Activated T-cell treated with anti-CD3 and anti-CD28 coated beads, Interleukin-2, amount 50 U/mL, for 72 hours (primary cell): ENCODE data around the gene GMNN. TPM values are rescaled to one million over a fixed set of nuclear protein-coding genes. Genes with fewer than 3 reads are reported as not detected.
A peak's percentile ranks its signal among the peaks of the same experiment; 100 is the strongest.
"Not testable (repeated sequence)": the region's sequence is repeated elsewhere in the genome, so short reads cannot be mapped to it uniquely, and the experiment has no call there.

ENCODE experiments used
- ATAC-seq, 2 donors: fragments of 150-1000 bp; cut with Tn5 transposase; replicated peaks in 1 of 2; 2 replicates each; pipeline ENCODE4 v1.10.0; 2021; ENCODE audit warnings: moderate library complexity in 2 of 2, mild to moderate bottlenecking in 1 of 2
- DNase-seq, 2 donors: peaks; one replicate each; pipeline ENCODE4 v3.0.0; 2021 to 2022; ENCODE audit warnings: mixed read lengths in 1 of 2
- H3K27ac Mint-ChIP-seq: one replicate; pipeline ENCODE4 v1.8.0; 2022; ENCODE audit warnings: mild to moderate bottlenecking, moderate library complexity, mixed read lengths
- H3K27me3 Mint-ChIP-seq: one replicate; pipeline ENCODE4 v1.8.0; 2022; ENCODE audit warnings: low read depth, mixed read lengths
- H3K36me3 Mint-ChIP-seq, 2 donors: one replicate each; pipeline ENCODE4 v1.8.0; 2022; ENCODE audit warnings: mixed read lengths in 2 of 2, mild to moderate bottlenecking in 1 of 2; ENCODE audit not compliant: insufficient read depth in 2 of 2
- H3K4me1 Mint-ChIP-seq: one replicate; pipeline ENCODE4 v1.8.0; 2022; ENCODE audit warnings: low read depth, mixed read lengths
- H3K4me3 Mint-ChIP-seq, 2 donors: one replicate each; pipeline ENCODE4 v1.8.0; 2022; ENCODE audit warnings: mild to moderate bottlenecking in 2 of 2, mixed read lengths in 2 of 2, moderate library complexity in 2 of 2
- H3K9me3 Mint-ChIP-seq, 2 donors: one replicate each; pipeline ENCODE4 v1.8.0; 2022; ENCODE audit warnings: mixed read lengths in 2 of 2
- total RNA-seq, 2 donors: library from RNA; stranded (reverse); gene quantifications; one replicate each; pipeline ENCODE4 v1.2.3, GENCODE V29; 2022

GMNN gene
- total RNA-seq, 2 donors from 2014 or later, result 50.8 to 58.5 TPM

GRCh38 chr6:24750878-24751277, 23.9 kb upstream of the GMNN start:
- not testable (repeated sequence) for DNase-seq

DNA sequence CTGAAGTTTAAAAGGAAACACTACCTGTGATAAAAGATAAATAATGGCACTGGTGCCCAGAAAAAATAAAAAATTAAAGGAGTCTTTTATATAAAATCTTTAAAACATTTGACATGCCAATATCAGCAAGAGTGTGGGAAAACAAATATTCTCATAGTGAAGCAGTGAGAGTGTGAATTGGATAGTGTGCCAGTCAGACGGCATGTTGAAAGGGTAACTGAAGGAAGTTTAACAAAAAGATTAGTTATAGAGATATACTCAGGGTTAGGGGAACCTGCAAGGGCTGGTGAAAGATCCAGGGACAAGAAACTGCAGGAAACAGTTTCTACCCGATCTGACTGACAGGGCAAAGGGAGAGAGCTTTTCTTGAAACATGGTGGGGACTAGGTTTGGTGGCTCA, 22.2 kb upstream of the GMNN start:
- DNase-seq, result no peak
- H3K4me1 Mint-ChIP-seq, result peaks cover 5% of the 10 kb centered on the region
- H3K9me3 Mint-ChIP-seq, result peaks cover 0 to 8% of the 10 kb centered on the region in 2 donors
- H3K36me3 Mint-ChIP-seq, result peaks cover 6 to 8% of the 10 kb centered on the region in 2 donors
- ATAC-seq, result no peak
- H3K4me3 Mint-ChIP-seq, result no peak overlapping the region
- peaks cover 9% of the 10 kb centered on the region for H3K27me3 Mint-ChIP-seq
- no peak overlapping the region for H3K27ac Mint-ChIP-seq

More at GRCh38 chr6:24750878-24751277, 23.9 kb upstream of the GMNN start:
- H3K36me3 Mint-ChIP-seq, H3K27ac Mint-ChIP-seq, H3K27me3 Mint-ChIP-seq, H3K4me3 Mint-ChIP-seq, ATAC-seq, H3K4me1 Mint-ChIP-seq, H3K9me3 Mint-ChIP-seq: not testable (repeated sequence)

GRCh38 chr6:24752917-24753492, 21.7 kb upstream of the GMNN start:
- ATAC-seq, result no peak
- peaks cover 9% of the 10 kb centered on the region for H3K27me3 Mint-ChIP-seq
- H3K27ac Mint-ChIP-seq, result no peak overlapping the region
- DNase-seq, result no peak
- peaks cover 5% of the 10 kb centered on the region for H3K4me1 Mint-ChIP-seq
- peaks cover 6 to 8% of the 10 kb centered on the region in 2 donors for H3K36me3 Mint-ChIP-seq
- peaks cover 0 to 8% of the 10 kb centered on the region in 2 donors for H3K9me3 Mint-ChIP-seq
- no peak overlapping the region for H3K4me3 Mint-ChIP-seq

- H3K36me3 Mint-ChIP-seq, result peaks cover 6 to 8% of the 10 kb centered on the region in 2 donors
- peaks cover 5% of the 10 kb centered on the region for H3K4me1 Mint-ChIP-seq
- peaks cover 9% of the 10 kb centered on the region for H3K27me3 Mint-ChIP-seq
- H3K27ac Mint-ChIP-seq, result no peak overlapping the region
- no peak for ATAC-seq
- no peak for DNase-seq
- H3K9me3 Mint-ChIP-seq, result peaks cover 0 to 8% of the 10 kb centered on the region in 2 donors
- no peak overlapping the region for H3K4me3 Mint-ChIP-seq
These were observed 21.2 kb upstream of the GMNN start for GRCh38 chr6:24753545-24753944.

DNA sequence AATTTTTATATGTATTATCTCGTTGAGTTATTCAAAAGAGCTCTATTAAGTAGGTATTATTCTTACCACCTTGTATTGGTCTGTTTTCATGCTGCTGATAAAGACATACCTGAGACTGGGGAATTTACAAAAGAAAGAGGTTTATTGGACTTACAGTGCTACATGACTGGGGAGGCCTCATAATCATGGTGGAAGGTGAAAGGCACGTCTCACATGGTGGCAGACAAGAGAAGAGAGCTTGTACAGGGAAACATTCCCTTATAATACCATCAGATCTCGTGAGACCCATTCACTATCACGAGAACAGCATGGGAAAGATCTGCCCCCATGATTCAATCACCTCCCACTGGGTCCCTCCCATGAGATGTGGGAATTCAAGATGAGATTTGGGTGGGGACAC, 20.4 kb upstream of the GMNN start:
- not testable (repeated sequence) for H3K36me3 Mint-ChIP-seq, H3K4me1 Mint-ChIP-seq, H3K4me3 Mint-ChIP-seq, H3K27me3 Mint-ChIP-seq, DNase-seq, H3K27ac Mint-ChIP-seq, ATAC-seq, H3K9me3 Mint-ChIP-seq

- peaks cover 0 to 8% of the 10 kb centered on the region in 2 donors for H3K9me3 Mint-ChIP-seq
- ATAC-seq, result no peak
These were observed 19.5 kb upstream of the GMNN start for GRCh38 chr6:24755279-24755678.

DNA sequence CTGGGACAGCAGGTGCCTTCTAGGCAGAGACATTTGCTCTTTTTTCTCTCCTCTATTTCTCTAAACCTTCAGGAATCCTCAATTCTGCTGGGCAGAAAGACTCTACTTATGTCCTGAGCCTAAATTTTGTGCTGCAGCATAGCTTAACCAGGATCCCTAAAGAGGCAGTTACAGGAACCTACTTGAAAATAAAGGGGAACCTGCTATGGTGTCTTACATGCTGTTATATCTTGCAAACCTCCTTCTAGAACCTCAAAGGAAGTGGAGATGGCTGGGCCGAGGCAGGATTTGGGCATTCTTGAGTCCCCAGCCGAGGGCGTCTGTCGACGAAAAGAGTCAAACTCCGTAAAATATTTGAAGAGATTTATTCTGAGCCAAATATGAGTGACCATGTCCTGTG, 17.1 kb upstream of the GMNN start:
- no peak for DNase-seq
- no peak overlapping the region for H3K4me3 Mint-ChIP-seq
- no peak for ATAC-seq
- peaks cover 7% of the 10 kb centered on the region for H3K4me1 Mint-ChIP-seq
- H3K27me3 Mint-ChIP-seq, result no peaks in the 10 kb centered on the region
- peaks cover 0 to 3% of the 10 kb centered on the region in 2 donors for H3K36me3 Mint-ChIP-seq
- no peak overlapping the region for H3K27ac Mint-ChIP-seq
- peaks cover 0 to 5% of the 10 kb centered on the region in 2 donors for H3K9me3 Mint-ChIP-seq

More at GRCh38 chr6:24755279-24755678, 19.5 kb upstream of the GMNN start:
- peaks cover 6 to 8% of the 10 kb centered on the region in 2 donors for H3K36me3 Mint-ChIP-seq
- H3K27ac Mint-ChIP-seq, result no peak overlapping the region
- DNase-seq, result no peak
- H3K4me1 Mint-ChIP-seq, result no peaks in the 10 kb centered on the region
- no peaks in the 10 kb centered on the region for H3K27me3 Mint-ChIP-seq
- no peak overlapping the region for H3K4me3 Mint-ChIP-seq

GRCh38 chr6:24759718-24760117, 15.0 kb upstream of the GMNN start:
- no peaks in the 10 kb centered on the region for H3K9me3 Mint-ChIP-seq
- DNase-seq, result no peak
- H3K27me3 Mint-ChIP-seq, result no peaks in the 10 kb centered on the region
- peaks cover 8% of the 10 kb centered on the region for H3K4me1 Mint-ChIP-seq
- no peak overlapping the region for H3K27ac Mint-ChIP-seq
- H3K4me3 Mint-ChIP-seq, result no peak overlapping the region
- no peak for ATAC-seq
- no peaks in the 10 kb centered on the region for H3K36me3 Mint-ChIP-seq

- Mint-ChIP-seq H3K4me1 (peaks cover 13% of the 10 kb centered on the region), H3K36me3 (no peaks in the 10 kb centered on the region), H3K4me3 (no peak overlapping the region), H3K9me3 (no peaks in the 10 kb centered on the region), H3K27me3 (no peaks in the 10 kb centered on the region), H3K27ac (no peak overlapping the region)
- no peak for DNase-seq
- ATAC-seq, result no peak
These were observed 14.5 kb upstream of the GMNN start for GRCh38 chr6:24760210-24760609.

- no peaks in the 10 kb centered on the region for H3K36me3 Mint-ChIP-seq
- DNase-seq (no peak), ATAC-seq (peak; percentile 37 to 42)
- H3K4me3 Mint-ChIP-seq, result no peak overlapping the region
- H3K27me3 Mint-ChIP-seq, result no peaks in the 10 kb centered on the region
- no peak overlapping the region for H3K27ac Mint-ChIP-seq
- H3K9me3 Mint-ChIP-seq, result no peaks in the 10 kb centered on the region
- H3K4me1 Mint-ChIP-seq, result peaks cover 19% of the 10 kb centered on the region
These were observed 13.4 kb upstream of the GMNN start for GRCh38 chr6:24761193-24761835.

DNA sequence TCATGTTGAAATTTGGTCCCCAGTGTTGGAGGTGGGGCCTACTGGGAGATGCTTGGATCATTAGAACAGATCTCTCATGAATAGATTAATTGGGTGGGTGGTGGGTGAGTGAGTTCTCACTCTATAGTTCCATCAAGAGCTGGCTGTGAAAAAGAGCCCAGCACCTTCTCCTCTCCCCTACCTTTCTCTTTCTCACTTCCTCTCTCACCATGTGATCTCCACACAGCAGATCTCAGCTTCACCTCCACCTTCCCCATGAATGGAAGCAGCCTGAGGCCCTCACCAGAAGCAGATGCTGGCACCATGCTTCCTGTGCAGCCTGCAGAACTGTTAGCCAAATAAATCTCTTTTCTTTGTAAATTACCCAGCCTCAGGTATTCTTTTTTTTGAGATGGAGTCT, 12.9 kb upstream of the GMNN start:
- H3K27ac Mint-ChIP-seq, result no peak overlapping the region
- no peaks in the 10 kb centered on the region for H3K36me3 Mint-ChIP-seq

DNA sequence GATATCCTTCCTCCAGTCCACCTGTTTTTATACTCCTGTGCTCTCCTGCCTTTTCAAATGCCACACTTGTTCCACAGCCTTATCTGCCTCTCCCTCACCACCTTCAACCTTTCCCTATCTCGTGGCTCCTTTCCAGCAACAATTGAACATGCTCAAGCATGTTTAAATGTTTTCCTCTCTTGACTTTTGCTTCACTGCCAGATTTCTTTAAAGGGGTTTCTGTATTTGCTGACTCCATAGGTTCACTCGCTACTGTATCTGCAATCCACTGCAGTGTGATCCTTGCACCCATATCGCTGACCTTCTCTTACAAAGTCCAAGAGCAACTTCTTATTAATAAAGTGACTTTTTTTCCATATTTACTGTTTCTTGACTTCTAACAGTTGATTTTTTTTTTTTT, 11.2 kb upstream of the GMNN start:
- no peaks in the 10 kb centered on the region for H3K9me3 Mint-ChIP-seq
- no peaks in the 10 kb centered on the region for H3K27me3 Mint-ChIP-seq
- peak overlapping the region; percentile 5 for H3K27ac Mint-ChIP-seq
- no peaks in the 10 kb centered on the region for H3K36me3 Mint-ChIP-seq
- peaks cover 25% of the 10 kb centered on the region for H3K4me1 Mint-ChIP-seq
- DNase-seq (no peak), ATAC-seq (no peak)
- H3K4me3 Mint-ChIP-seq, result no peak overlapping the region

More for the DNA sequence above, 12.9 kb upstream of the GMNN start:
- peaks cover 24% of the 10 kb centered on the region for H3K4me1 Mint-ChIP-seq
- no peak for DNase-seq
- no peak for ATAC-seq
- no peaks in the 10 kb centered on the region for H3K9me3 Mint-ChIP-seq
- H3K4me3 Mint-ChIP-seq, result no peak overlapping the region
- H3K27me3 Mint-ChIP-seq, result no peaks in the 10 kb centered on the region

GRCh38 chr6:24764833-24765828, 9.6 kb upstream of the GMNN start:
- DNase-seq, result not testable (repeated sequence)

More at GRCh38 chr6:24764833-24765828, 9.6 kb upstream of the GMNN start:
- not testable (repeated sequence) for ATAC-seq, H3K36me3 Mint-ChIP-seq, H3K9me3 Mint-ChIP-seq, H3K27me3 Mint-ChIP-seq, H3K27ac Mint-ChIP-seq
- H3K4me1 Mint-ChIP-seq, result peaks cover 25% of the 10 kb centered on the region
- H3K4me3 Mint-ChIP-seq, result peak overlapping the region; percentile 1 to 67
